HEK293 (cell line): ENCODE results near the gene MEGF6.

Source experiments
- KLF9 ChIP-seq: fragments of 450-650 bp; formaldehyde crosslinking; IDR thresholded peaks from 2 replicates; pipeline ENCODE4 v1.5.1; 2016; ENCODE audit warnings: missing biosample characterization, missing genetic modification characterization, low read depth
- ZFP37 ChIP-seq: fragments of 450-650 bp; formaldehyde crosslinking; IDR thresholded peaks from 2 replicates; pipeline ENCODE4 v1.5.1; 2016; ENCODE audit warnings: missing biosample characterization, missing genetic modification characterization
- ZIC2 ChIP-seq: fragments of 450-650 bp; formaldehyde crosslinking; IDR thresholded peaks from 2 replicates; pipeline ENCODE4 v1.5.1; 2016; ENCODE audit warnings: missing biosample characterization, missing genetic modification characterization
- ZNF174 ChIP-seq: fragments of 450-650 bp; formaldehyde crosslinking; IDR thresholded peaks from 2 replicates; pipeline ENCODE4 v1.5.0; 2017; ENCODE audit warnings: missing biosample characterization, mild to moderate bottlenecking, missing genetic modification characterization
- ZNF626 ChIP-seq: fragments of 450-650 bp; sonication (Bioruptor Pico); formaldehyde crosslinking; IDR thresholded peaks from 2 replicates; pipeline ENCODE4 v1.5.1; 2018; ENCODE audit warnings: missing biosample characterization, missing genetic modification characterization, inconsistent platforms
- ZSCAN18 ChIP-seq: fragments of 450-650 bp; formaldehyde crosslinking; IDR thresholded peaks from 2 replicates; pipeline ENCODE4 v1.5.1; 2016; ENCODE audit warnings: missing biosample characterization, missing genetic modification characterization
- TF ChIP-seq, protein P1 (sequence below): fragments of 450-650 bp; formaldehyde crosslinking; IDR thresholded peaks from 2 replicates; pipeline ENCODE4 v1.5.1; 2016; ENCODE audit warnings: missing biosample characterization, missing genetic modification characterization

DNA sequence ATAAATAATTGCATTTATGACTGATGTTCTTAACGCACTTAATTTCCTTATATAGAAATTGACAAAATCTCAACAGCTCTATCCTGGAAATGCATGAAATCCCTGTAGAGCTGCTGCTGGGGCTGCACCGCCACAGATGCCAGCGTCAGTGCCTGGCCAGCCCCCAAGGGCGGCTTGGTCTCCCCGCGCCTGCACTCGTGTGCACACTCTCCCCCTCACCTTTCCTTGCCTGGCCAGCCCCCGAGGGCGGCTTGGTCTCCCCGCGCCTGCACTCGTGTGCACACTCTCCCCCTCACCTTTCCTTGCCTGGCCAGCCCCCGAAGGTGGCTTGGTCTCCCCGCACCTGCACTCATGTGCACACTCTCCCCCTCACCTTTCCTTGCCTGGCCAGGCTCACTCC is 24.8 kb upstream of the MEGF6 start:
- TF ChIP-seq, protein P1, sequence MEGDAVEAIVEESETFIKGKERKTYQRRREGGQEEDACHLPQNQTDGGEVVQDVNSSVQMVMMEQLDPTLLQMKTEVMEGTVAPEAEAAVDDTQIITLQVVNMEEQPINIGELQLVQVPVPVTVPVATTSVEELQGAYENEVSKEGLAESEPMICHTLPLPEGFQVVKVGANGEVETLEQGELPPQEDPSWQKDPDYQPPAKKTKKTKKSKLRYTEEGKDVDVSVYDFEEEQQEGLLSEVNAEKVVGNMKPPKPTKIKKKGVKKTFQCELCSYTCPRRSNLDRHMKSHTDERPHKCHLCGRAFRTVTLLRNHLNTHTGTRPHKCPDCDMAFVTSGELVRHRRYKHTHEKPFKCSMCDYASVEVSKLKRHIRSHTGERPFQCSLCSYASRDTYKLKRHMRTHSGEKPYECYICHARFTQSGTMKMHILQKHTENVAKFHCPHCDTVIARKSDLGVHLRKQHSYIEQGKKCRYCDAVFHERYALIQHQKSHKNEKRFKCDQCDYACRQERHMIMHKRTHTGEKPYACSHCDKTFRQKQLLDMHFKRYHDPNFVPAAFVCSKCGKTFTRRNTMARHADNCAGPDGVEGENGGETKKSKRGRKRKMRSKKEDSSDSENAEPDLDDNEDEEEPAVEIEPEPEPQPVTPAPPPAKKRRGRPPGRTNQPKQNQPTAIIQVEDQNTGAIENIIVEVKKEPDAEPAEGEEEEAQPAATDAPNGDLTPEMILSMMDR (tag by site-specific recombination), result no peak
- TF ChIP-seq ZIC2 (tag by site-specific recombination), result no peak
- no peak for TF ChIP-seq ZNF174
- TF ChIP-seq ZSCAN18 (tag by site-specific recombination), result no peak
- TF ChIP-seq ZFP37 (tag by site-specific recombination), result no peak
- TF ChIP-seq KLF9 (tag by site-specific recombination), result no peak
- TF ChIP-seq ZNF626 (tag by site-specific recombination), result no peak
